Tracheal epithelial cell (primary cell): ENCODE results near the gene IPO11. TPM values are rescaled to one million over a fixed set of nuclear protein-coding genes. Genes with fewer than 3 reads are reported as not detected.

Source experiments
- total RNA-seq: library from RNA; depleted of rRNA; stranded (reverse); fragments of >200 nt; gene quantifications from 2 replicates; pipeline ENCODE4 v1.2.1, GENCODE V29; 2014

Gene IPO11
- 19.2 and 23.4 TPM in 2 replicates for total RNA-seq

GRCh38 chr5:62412549-62413329 is at the start of gene IPO11:
Gene IPO11, plus strand, starts transcription at chr5:62412763. Its CDS starts 24,517 bp downstream, at chr5:62437280.

GRCh38 chr5:62403411-62404250 is 8.9 kb upstream of the IPO11 start, which contains the start of gene DIMT1:
Gene DIMT1, minus strand, starts transcription at chr5:62403905. Its CDS starts 133 bp downstream, at chr5:62403772.

GRCh38 chr5:62578540-62578939 is 166.0 kb downstream of the IPO11 start, which contains the start of gene LRRC70:
Gene LRRC70, plus strand, starts transcription at chr5:62578819. Its CDS starts 620 bp downstream, at chr5:62579439.

Other genes starting within 250 kb of the IPO11 start
- 57.5 and 63.9 TPM in 2 replicates for gene KIF2A, start 106.6 kb upstream of the IPO11 start, total RNA-seq
- 32.0 and 48.2 TPM in 2 replicates for gene DIMT1, start 8.9 kb upstream of the IPO11 start, total RNA-seq
- 0.72 and 1.5 TPM in 2 replicates for gene LRRC70, start 166.1 kb downstream of the IPO11 start, total RNA-seq